ENCODE data around the gene TRIM2. TPM values are rescaled to one million over a fixed set of nuclear protein-coding genes. Genes with fewer than 3 reads are reported as not detected.

TRIM2 gene
- total and polyA plus RNA-seq, 10 of the 15 experiments (the other 5 are each of a cell fraction or from before 2014, with no cell fraction given) = 0.06 to 0.19 (median 0.15) TPM; not detected in 3

DNA sequence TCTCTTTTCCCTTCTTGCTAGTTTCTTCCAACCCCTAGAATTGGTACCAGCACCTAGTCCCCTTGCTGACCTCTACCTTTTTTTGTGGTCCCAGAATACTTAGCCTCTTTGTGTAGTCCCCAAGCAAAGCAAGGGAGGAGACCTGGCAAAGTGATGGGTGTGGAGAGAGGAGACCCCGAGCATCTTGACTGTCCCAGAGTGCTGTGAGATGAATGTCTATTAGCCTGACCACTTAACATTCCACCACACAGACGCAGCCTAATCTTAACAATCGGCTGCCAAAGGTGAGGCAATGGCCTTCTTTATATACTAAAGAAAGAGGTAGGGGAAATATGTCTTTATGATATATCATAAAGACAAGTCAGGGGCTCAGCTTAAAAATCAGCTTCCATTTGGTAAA is 55.9 kb downstream of the TRIM2 start (continued):
- TF ChIP-seq MAX (IDR thresholded peaks at IDR 0.05; ENCODE audit: low read depth, low read length) (no peak), JUND (IDR thresholded peaks at IDR 0.05; ENCODE audit: low read depth, low read length) (no peak), MXI1 (IDR thresholded peaks at IDR 0.05; ENCODE audit: low read depth, low read length) (no peak), ELK1 (IDR thresholded peaks at IDR 0.05; ENCODE audit: low read depth, low read length) (no peak), BACH1 (IDR thresholded peaks at IDR 0.05; ENCODE audit: borderline replicate concordance) (no peak)

DNA sequence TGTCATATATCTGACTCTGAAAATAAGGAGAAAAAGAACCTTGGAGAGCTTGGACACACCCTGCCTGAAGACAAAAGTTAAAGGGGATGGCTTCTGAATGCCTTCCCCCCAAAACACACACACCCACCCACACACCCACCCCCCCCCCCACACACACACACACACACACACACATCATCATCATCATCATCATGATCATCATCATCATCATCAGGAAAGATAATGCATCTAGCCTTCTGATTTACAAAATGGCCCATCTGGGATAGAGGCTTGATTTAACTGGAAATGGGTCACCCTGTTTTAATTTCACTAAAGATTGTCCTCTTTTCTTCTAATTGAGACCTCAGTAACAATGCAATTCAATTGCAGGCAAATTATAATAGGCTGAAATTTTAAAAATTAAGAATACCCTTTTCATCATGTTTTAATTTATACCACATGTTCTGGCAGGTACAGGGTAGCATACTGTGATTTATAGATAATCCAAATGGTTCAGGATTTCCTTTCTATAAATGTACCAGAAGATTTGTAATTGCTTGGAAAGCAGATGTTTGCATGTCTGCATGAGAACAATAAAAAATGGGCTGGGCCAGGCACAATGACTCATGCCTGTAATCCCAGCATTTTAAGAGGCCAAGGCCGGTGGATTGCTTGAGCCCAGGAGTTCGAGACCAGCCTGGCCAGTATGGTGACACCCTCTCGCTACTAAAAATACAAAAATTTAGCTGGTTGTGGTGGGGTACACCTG is 56.5 kb downstream of the TRIM2 start:
- TF ChIP-seq ZNF207 (IDR thresholded peaks at IDR 0.05; ENCODE audit: borderline replicate concordance) (no peak), LARP7 (IDR thresholded peaks at IDR 0.05) (no peak), ATF3 (IDR thresholded peaks at IDR 0.05; ENCODE audit: borderline replicate concordance, extremely low read depth, low read depth, low read length) (no peak), SMARCA5 (IDR thresholded peaks at IDR 0.05) (no peak), IRF4 (IDR thresholded peaks at IDR 0.05; ENCODE audit: low read depth, low read length) (no peak), ZNF274 (IDR thresholded peaks at IDR 0.05; ENCODE audit: insufficient read depth, insufficient read length) (no peak)
- TF ChIP-seq, protein P1, sequence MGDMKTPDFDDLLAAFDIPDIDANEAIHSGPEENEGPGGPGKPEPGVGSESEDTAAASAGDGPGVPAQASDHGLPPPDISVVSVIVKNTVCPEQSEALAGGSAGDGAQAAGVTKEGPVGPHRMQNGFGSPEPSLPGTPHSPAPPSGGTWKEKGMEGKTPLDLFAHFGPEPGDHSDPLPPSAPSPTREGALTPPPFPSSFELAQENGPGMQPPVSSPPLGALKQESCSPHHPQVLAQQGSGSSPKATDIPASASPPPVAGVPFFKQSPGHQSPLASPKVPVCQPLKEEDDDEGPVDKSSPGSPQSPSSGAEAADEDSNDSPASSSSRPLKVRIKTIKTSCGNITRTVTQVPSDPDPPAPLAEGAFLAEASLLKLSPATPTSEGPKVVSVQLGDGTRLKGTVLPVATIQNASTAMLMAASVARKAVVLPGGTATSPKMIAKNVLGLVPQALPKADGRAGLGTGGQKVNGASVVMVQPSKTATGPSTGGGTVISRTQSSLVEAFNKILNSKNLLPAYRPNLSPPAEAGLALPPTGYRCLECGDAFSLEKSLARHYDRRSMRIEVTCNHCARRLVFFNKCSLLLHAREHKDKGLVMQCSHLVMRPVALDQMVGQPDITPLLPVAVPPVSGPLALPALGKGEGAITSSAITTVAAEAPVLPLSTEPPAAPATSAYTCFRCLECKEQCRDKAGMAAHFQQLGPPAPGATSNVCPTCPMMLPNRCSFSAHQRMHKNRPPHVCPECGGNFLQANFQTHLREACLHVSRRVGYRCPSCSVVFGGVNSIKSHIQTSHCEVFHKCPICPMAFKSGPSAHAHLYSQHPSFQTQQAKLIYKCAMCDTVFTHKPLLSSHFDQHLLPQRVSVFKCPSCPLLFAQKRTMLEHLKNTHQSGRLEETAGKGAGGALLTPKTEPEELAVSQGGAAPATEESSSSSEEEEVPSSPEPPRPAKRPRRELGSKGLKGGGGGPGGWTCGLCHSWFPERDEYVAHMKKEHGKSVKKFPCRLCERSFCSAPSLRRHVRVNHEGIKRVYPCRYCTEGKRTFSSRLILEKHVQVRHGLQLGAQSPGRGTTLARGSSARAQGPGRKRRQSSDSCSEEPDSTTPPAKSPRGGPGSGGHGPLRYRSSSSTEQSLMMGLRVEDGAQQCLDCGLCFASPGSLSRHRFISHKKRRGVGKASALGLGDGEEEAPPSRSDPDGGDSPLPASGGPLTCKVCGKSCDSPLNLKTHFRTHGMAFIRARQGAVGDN (IDR thresholded peaks at IDR 0.05) = no peak
- Histone ChIP-seq H3K36me3 (ENCODE audit: control insufficient read depth in 2 of 2, insufficient read depth in 2 of 2, low read length in 1 of 2) (no peaks in the 10 kb centered on the region), H3K9me3 (replicated peaks; ENCODE audit: control insufficient read depth, insufficient read depth, low read length) (peaks cover 2% of the 10 kb centered on the region; the same call in 1 of the 3 replicates), H3K4me3 (no peak overlapping the region), H3K79me2 (ENCODE audit: control insufficient read depth, insufficient read depth, low read length) (no peaks in the 10 kb centered on the region), H3K4me2 (ENCODE audit: control insufficient read depth, insufficient read depth) (no peak overlapping the region), H3K27ac (ENCODE audit: control insufficient read depth, insufficient read depth) (no peak overlapping the region), H4K20me1 (ENCODE audit: control insufficient read depth, insufficient read depth) (no peaks in the 10 kb centered on the region), H3K27me3 (replicated peaks in 1 of 2; ENCODE audit: control insufficient read depth in 2 of 2, insufficient read depth in 2 of 2, low read length in 1 of 2) (0 out of 4 replicates have a peak, but pooled peaks cover 0 to 3% of the 10 kb centered on the region in 2 experiments), H2AFZ (ENCODE audit: control insufficient read depth, low read depth, low read length) (no peak overlapping the region), H3K4me1 (ENCODE audit: control insufficient read depth, insufficient read depth, low read length) (peaks cover 3% of the 10 kb centered on the region; the same call in 1 of the 2 replicates), H3K9ac (ENCODE audit: control insufficient read depth, insufficient read depth, low read length) (no peak overlapping the region)
- no peak for FAIRE-seq
- POLR2A ChIA-PET = no interaction called here
- CTCF ChIA-PET = no interaction called here
- no TSS peak for BruUV-seq (replicated peaks)
- intact Hi-C loops (cut with micrococcal nuclease; ENCODE audit: unreplicated experiment) (no loop called here), in situ Hi-C loops (cut with MboI) (no loop called here)
- ATAC-seq = no peak
- SMC1A ChIA-PET (ENCODE audit: uncharacterized antibody, unreplicated experiment) = no interaction called here
- no peak for DNase-seq (ENCODE audit: low read depth, low spot score)
- RAD21 ChIA-PET (ENCODE audit: unreplicated experiment) = no interaction called here
- WGBS (ENCODE audit: insufficient coverage, insufficient replicate concordance, low lambda C conversion rate, missing lambda C conversion rate) = 31% methylated on average over 3 of the region's 3 CpGs
